ENCODE data around the gene NUDT2. TPM values are rescaled to one million over a fixed set of nuclear protein-coding genes. Genes with fewer than 3 reads are reported as not detected.

Gene NUDT2
- total RNA-seq, 1 experiment from 2014 or later = 34.6 TPM

DNA sequence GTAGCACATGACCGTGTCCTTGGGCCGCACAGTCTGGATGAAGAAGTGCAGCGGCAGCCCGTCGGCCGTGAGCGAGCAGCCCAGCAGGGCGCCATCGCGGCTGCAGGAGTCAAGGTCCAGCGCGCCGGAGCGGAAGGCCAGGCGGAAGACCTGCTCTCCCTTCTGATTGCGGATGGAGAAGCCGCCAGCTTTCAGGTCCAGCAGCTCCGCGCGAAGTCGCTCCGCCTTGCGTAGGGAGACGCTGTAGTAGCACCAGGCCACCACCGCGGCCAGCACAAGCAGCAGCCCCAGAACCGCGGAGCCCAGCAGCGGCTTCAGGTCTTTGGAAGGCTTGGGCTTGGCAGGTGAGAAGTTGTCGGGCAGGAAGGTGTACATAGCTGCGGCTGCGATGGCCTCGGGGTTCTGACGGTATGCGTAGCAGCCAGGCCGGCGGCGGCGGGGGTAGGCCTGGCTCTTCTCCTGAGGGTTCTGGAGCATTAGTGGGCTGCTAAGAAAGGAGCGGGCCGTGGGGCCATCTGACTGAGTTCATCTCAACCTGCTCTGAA, 43.2 kb downstream of the NUDT2 start:
- no peaks in the 10 kb centered on the region for H3K36me3 ChIP-seq (ENCODE audit: low read depth, low read length)
- no peak overlapping the region for H3K4me2 ChIP-seq (ENCODE audit: low read length)
- no peak overlapping the region for H3K27ac ChIP-seq (ENCODE audit: low read length)
- H3K4me1 ChIP-seq (ENCODE audit: insufficient read depth, low read length) = peaks cover 14% of the 10 kb centered on the region
- no peaks in the 10 kb centered on the region for H3K9me2 ChIP-seq (replicated peaks; ENCODE audit: low read length)
- no peak overlapping the region for H3K4me3 ChIP-seq (ENCODE audit: low read length)
- H3K79me2 ChIP-seq (ENCODE audit: low read length) = no peaks in the 10 kb centered on the region
- no peaks in the 10 kb centered on the region for H4K20me1 ChIP-seq (ENCODE audit: low read length)
- no peak for TF ChIP-seq EZH2phosphoT487 (IDR thresholded peaks at IDR 0.05; ENCODE audit: borderline replicate concordance, low read length)
- TF ChIP-seq EZH2 (IDR thresholded peaks at IDR 0.05; ENCODE audit: low read length, unreplicated experiment) = no peak
- TF ChIP-seq, protein P1, sequence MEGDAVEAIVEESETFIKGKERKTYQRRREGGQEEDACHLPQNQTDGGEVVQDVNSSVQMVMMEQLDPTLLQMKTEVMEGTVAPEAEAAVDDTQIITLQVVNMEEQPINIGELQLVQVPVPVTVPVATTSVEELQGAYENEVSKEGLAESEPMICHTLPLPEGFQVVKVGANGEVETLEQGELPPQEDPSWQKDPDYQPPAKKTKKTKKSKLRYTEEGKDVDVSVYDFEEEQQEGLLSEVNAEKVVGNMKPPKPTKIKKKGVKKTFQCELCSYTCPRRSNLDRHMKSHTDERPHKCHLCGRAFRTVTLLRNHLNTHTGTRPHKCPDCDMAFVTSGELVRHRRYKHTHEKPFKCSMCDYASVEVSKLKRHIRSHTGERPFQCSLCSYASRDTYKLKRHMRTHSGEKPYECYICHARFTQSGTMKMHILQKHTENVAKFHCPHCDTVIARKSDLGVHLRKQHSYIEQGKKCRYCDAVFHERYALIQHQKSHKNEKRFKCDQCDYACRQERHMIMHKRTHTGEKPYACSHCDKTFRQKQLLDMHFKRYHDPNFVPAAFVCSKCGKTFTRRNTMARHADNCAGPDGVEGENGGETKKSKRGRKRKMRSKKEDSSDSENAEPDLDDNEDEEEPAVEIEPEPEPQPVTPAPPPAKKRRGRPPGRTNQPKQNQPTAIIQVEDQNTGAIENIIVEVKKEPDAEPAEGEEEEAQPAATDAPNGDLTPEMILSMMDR (conservative IDR thresholded peaks at IDR 0.05; ENCODE audit: low read depth, low read length) = no peak
- POLR2A ChIA-PET (ENCODE audit: unreplicated experiment) = no interaction called here
- H3K9me3 ChIP-seq (ENCODE audit: low read length) = no peaks in the 10 kb centered on the region
- CTCF ChIA-PET = no interaction called here
- H3K27me3 ChIP-seq (ENCODE audit: low read length) = no peaks in the 10 kb centered on the region
- DNase-seq (no peak), ATAC-seq (no peak)
- BruUV-seq (replicated peaks) = no TSS peak
- H3F3A ChIP-seq (ENCODE audit: low read length, unreplicated experiment) = no peaks in the 10 kb centered on the region
- intact Hi-C loops (cut with micrococcal nuclease) = no loop called here
- H2AFZ ChIP-seq (ENCODE audit: low read length) = no peak overlapping the region
- H3K9ac ChIP-seq (ENCODE audit: low read length) = no peak overlapping the region

DNA sequence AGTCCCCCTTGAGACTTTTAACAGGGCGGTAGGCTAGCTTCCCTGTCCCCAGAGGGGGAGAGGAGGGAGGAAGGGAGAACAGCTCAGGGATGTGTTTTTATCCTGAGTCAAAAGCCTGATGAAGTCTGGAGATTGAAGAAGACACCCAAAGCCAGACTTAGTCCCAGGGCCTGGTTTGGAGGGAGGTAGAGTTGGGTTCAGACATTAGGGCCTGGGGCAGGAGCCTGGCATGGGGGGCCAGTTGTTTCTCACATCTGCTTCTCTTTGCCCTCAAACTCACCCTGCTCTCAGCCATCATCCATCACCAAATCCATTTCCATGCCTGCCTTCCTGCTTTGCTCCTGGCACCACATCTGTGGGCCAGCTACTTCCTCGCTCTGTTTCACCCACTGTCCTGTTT, 44.4 kb downstream of the NUDT2 start:
- DNase-seq (no peak), ATAC-seq (no peak)
- H3K4me2 ChIP-seq (ENCODE audit: low read length) = no peak overlapping the region
- TF ChIP-seq, protein P1 (conservative IDR thresholded peaks at IDR 0.05; ENCODE audit: low read depth, low read length) = no peak
- TF ChIP-seq EZH2phosphoT487 (IDR thresholded peaks at IDR 0.05; ENCODE audit: borderline replicate concordance, low read length) (no peak), EZH2 (IDR thresholded peaks at IDR 0.05; ENCODE audit: low read length, unreplicated experiment) (no peak)
- H3K4me3 ChIP-seq (ENCODE audit: low read length) = no peak overlapping the region
- CTCF ChIA-PET = no interaction called here
- intact Hi-C loops (cut with micrococcal nuclease) = no loop called here
- no peaks in the 10 kb centered on the region for H3K9me3 ChIP-seq (ENCODE audit: low read length)
- no peak overlapping the region for H3K9ac ChIP-seq (ENCODE audit: low read length)
- H3K9me2 ChIP-seq (replicated peaks; ENCODE audit: low read length) = no peaks in the 10 kb centered on the region
- no peaks in the 10 kb centered on the region for H4K20me1 ChIP-seq (ENCODE audit: low read length)
- H3K27ac ChIP-seq (ENCODE audit: low read length) = no peak overlapping the region
- POLR2A ChIA-PET (ENCODE audit: unreplicated experiment) = no interaction called here
- BruUV-seq (replicated peaks) = no TSS peak
- no peak overlapping the region for H2AFZ ChIP-seq (ENCODE audit: low read length)
- H3K79me2 ChIP-seq (ENCODE audit: low read length) = no peaks in the 10 kb centered on the region
- H3F3A ChIP-seq (ENCODE audit: low read length, unreplicated experiment) = no peaks in the 10 kb centered on the region
- no peaks in the 10 kb centered on the region for H3K36me3 ChIP-seq (ENCODE audit: low read depth, low read length)
- H3K27me3 ChIP-seq (ENCODE audit: low read length) = no peaks in the 10 kb centered on the region
- H3K4me1 ChIP-seq (ENCODE audit: insufficient read depth, low read length) = peaks cover 14% of the 10 kb centered on the region

DNA sequence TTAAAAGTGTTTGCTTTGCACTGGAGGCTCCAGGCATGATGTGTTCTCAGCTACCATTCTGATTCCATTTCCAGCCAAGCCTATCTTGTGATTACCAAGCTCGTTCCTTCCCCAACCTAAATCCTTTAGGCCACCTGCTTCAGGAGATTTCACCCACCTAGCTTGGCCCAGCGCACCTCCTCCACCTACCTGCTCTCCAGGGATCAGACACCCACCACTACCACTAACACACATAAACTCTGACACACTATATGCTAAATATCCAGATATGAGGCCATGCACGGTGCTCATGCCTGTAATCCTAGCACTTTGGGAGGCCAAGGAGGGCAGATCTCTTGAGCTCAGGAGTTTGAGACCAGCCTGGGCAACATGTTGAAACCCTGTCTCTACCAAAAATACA, 45.0 kb downstream of the NUDT2 start:
- intact Hi-C loops (cut with micrococcal nuclease) = no loop called here
- POLR2A ChIA-PET (ENCODE audit: unreplicated experiment) = no interaction called here
- H3K27ac ChIP-seq (ENCODE audit: low read length) = no peak overlapping the region

More for the DNA sequence above, 45.0 kb downstream of the NUDT2 start:
- Histone ChIP-seq H3K9me2 (replicated peaks; ENCODE audit: low read length) (no peaks in the 10 kb centered on the region), H3K4me2 (ENCODE audit: low read length) (no peak overlapping the region), H3K36me3 (ENCODE audit: low read depth, low read length) (no peaks in the 10 kb centered on the region), H3K4me3 (ENCODE audit: low read length) (no peak overlapping the region), H3K9me3 (ENCODE audit: low read length) (no peaks in the 10 kb centered on the region), H3K9ac (ENCODE audit: low read length) (no peak overlapping the region), H3K4me1 (ENCODE audit: insufficient read depth, low read length) (peaks cover 14% of the 10 kb centered on the region), H3F3A (ENCODE audit: low read length, unreplicated experiment) (no peaks in the 10 kb centered on the region), H3K79me2 (ENCODE audit: low read length) (no peaks in the 10 kb centered on the region), H4K20me1 (ENCODE audit: low read length) (no peaks in the 10 kb centered on the region), H3K27me3 (ENCODE audit: low read length) (no peaks in the 10 kb centered on the region), H2AFZ (ENCODE audit: low read length) (no peak overlapping the region)
- CTCF ChIA-PET = interaction anchor here (1.4 kb wide), 1 partner anchor 30 kb away, joined by 3 read pairs; no protein-coding TSS in a partner anchor
- no TSS peak for BruUV-seq (replicated peaks)
- no peak for TF ChIP-seq EZH2phosphoT487 (IDR thresholded peaks at IDR 0.05; ENCODE audit: borderline replicate concordance, low read length)
- TF ChIP-seq, protein P1 (conservative IDR thresholded peaks at IDR 0.05; ENCODE audit: low read depth, low read length) = no peak
- TF ChIP-seq EZH2 (IDR thresholded peaks at IDR 0.05; ENCODE audit: low read length, unreplicated experiment) = no peak
- ATAC-seq (no peak), DNase-seq (no peak)
